Measurements from ENCODE around the gene THAP6.

The THAP6 gene, protein sequence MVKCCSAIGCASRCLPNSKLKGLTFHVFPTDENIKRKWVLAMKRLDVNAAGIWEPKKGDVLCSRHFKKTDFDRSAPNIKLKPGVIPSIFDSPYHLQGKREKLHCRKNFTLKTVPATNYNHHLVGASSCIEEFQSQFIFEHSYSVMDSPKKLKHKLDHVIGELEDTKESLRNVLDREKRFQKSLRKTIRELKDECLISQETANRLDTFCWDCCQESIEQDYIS

DNA sequence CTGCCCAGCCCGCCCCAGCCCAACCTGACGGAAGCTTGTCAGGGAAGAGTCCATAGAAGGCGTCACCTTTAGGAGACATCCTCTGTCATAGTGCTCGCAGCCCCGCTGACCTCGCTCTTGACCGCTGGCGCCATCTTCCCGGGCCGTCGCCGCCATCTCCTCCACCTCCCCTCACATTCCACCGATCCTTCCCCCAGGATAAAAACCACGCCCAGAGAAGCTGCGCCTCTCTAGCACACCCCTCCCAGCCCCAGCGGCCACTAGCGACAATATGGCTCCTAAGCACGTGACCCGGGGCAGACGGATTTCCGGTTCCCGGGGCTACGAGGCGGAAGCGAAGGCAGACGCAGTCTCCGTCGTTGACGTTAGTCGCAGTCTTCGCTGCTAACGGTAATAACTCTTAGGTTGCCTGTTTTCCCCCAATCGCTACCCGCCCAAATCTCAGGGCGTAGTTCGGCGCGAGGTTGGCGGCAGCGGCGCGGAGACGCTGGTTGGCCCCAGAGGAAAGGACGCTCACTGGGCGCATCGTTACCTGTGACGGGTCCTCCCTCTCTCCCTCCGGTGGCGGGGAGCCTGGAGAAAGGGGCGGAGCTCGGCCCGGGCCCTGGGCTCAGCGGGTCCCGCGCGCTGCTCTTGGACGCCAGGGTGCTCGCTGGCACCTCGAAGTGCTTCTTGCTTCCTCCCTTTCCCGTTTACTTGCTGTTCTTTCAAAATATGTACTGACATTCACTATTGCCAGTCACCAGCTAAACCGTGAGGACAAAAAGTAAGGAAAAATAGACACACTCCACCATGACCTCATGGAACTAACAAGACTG, at the start of gene THAP6, which contains the start of gene RCHY1:
Gene THAP6 (plus strand): TSS at position 343 of the 818 bp plus-strand sequence. CDS start 980 bp downstream, outside the sequence.
Gene RCHY1 (minus strand): TSS at position 273 of the 818 bp plus-strand sequence. CDS start 117 bp downstream, at position 156.
- TF ChIP-seq, protein P1, sequence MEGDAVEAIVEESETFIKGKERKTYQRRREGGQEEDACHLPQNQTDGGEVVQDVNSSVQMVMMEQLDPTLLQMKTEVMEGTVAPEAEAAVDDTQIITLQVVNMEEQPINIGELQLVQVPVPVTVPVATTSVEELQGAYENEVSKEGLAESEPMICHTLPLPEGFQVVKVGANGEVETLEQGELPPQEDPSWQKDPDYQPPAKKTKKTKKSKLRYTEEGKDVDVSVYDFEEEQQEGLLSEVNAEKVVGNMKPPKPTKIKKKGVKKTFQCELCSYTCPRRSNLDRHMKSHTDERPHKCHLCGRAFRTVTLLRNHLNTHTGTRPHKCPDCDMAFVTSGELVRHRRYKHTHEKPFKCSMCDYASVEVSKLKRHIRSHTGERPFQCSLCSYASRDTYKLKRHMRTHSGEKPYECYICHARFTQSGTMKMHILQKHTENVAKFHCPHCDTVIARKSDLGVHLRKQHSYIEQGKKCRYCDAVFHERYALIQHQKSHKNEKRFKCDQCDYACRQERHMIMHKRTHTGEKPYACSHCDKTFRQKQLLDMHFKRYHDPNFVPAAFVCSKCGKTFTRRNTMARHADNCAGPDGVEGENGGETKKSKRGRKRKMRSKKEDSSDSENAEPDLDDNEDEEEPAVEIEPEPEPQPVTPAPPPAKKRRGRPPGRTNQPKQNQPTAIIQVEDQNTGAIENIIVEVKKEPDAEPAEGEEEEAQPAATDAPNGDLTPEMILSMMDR (conservative IDR thresholded peaks at IDR 0.05; ENCODE audit: low read depth, low read length) = no peak
- DNase-seq (ENCODE audit: low read depth) = peak; percentile 89
- peak within 1 kb of the TSS; percentile 88 for H3K4me3 ChIP-seq (ENCODE audit: low read length)

DNA sequence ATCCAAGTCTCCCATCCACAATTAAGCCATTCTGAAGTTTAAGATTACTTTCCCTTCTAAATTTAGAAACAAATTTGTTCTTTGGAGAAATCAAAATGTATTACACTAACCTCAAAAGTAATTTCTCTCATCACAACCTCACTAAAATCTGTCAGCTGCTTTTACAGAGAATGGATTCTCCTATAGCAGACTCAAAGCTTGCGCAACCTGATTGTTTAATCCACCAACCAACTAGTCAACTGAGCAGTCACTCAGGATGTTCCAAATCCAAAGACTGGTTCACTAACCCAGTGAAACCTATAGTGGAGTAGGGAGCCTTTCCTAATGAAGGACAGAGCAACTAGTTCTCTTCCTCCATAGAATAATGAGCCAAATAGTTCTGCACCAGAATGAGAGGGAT, 44.4 kb upstream of the THAP6 start:
- TF ChIP-seq, protein P1 (conservative IDR thresholded peaks at IDR 0.05; ENCODE audit: low read depth, low read length) = no peak
- no peak for DNase-seq (ENCODE audit: low read depth)
- no peak overlapping the region for H3K4me3 ChIP-seq (ENCODE audit: low read length)

DNA sequence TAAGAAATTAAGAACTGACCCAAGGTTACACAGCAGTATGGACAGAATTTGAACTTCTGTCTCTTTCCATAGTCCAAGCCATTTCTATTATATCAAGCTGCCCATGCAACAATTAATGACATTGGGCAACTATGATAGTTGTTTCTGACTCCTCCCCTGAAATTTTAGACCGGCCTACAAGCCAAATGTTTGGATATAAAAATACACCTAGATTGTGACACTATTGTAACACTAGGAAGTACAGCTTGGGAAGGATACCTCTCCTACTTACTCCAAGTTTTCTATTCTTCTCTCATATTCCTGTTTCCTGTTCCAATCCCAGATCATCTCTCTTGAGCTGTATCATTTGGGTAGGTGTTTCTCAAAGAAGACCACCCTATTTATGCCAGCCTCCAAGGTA, 43.5 kb upstream of the THAP6 start:
- DNase-seq (ENCODE audit: low read depth) = no peak
- TF ChIP-seq, protein P1 (conservative IDR thresholded peaks at IDR 0.05; ENCODE audit: low read depth, low read length) = no peak

DNA sequence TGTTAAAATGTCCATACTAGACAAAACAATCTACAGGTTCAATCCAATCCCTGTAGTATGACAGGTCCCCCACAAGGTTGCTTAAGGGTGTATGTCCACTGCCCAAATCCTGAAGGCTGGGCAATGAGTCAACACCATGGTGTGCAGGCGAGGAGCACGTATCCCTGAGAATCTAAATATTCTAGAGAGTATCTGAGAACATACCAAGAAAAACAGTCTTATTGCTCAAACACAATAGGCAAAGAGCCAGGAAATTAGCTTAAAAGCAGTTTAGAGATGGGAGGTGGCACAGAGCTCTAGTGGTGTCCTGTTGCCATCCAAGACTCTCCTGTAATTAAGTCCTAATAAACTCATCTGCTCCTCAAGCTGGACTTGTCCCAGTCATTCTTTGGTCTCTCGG, 37.1 kb upstream of the THAP6 start:
- H3K4me3 ChIP-seq (ENCODE audit: low read length) = no peak overlapping the region
- TF ChIP-seq, protein P1 (conservative IDR thresholded peaks at IDR 0.05; ENCODE audit: low read depth, low read length) = no peak
- no peak for DNase-seq (ENCODE audit: low read depth)

More for the DNA sequence above, 43.5 kb upstream of the THAP6 start:
- H3K4me3 ChIP-seq (ENCODE audit: low read length) = no peak overlapping the region

DNA sequence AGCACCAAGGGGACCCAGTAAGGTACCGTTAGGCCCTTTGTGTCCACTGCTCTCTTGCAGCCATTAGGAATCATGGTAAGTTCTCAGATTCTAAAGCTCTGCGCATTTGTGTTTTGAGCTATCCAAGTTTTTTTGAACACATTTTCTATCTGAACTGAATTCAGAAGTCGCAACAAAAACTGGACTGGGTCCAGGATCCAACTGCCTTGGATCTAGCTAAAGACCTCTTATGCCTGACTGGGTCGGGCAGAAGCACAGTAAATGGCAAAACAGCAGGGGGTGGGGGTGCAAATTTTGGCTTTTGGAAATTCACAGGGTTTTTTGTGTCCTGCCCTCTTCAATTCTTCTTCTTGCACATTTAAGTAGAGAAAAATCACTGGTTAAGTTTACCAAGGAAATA, 30.1 kb upstream of the THAP6 start:
- H3K4me3 ChIP-seq (ENCODE audit: low read length) = no peak overlapping the region
- TF ChIP-seq, protein P1 (conservative IDR thresholded peaks at IDR 0.05; ENCODE audit: low read depth, low read length) = no peak
- DNase-seq (ENCODE audit: low read depth) = no peak

DNA sequence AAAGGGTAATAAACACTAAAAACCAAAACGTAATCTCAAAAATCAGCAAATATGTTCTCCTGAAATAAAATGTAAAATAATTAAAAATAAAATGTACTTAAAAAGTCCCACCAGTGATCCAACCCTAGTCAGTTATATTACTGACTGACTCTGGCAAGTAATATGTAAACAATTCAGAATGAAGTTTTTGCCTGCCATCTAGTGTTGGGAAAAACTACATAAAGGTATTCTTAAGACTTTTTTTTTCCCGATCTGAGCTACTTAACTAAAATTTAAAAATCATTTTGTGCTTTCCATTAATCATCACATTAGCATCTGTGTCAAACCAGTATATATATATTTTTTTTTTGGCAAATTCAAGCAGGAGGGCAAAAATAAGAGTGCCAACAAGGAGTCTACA, 24.1 kb upstream of the THAP6 start:
- H3K4me3 ChIP-seq (ENCODE audit: low read length) = no peak overlapping the region
- DNase-seq (ENCODE audit: low read depth) = no peak
- TF ChIP-seq, protein P1 (conservative IDR thresholded peaks at IDR 0.05; ENCODE audit: low read depth, low read length) = peak; percentile 22
